WERI-Rb-1 (cell line): ENCODE results near the gene ZFYVE28.

ENCODE experiments used
- DNase-seq: peaks from one replicate; pipeline ENCODE4 v3.0.0-alpha.2; 2020
- H3K27ac ChIP-seq: fragments of 250-450 bp; sonication (Bioruptor Pico); 2 replicates; pipeline ENCODE4 v1.5.1; 2020; ENCODE audit warnings: mild to moderate bottlenecking, moderate library complexity
- H3K27me3 ChIP-seq: fragments of 250-450 bp; sonication (Bioruptor Pico); 2 replicates; pipeline ENCODE4 v1.5.1; 2021; ENCODE audit warnings: mild to moderate bottlenecking, low read depth, moderate library complexity; ENCODE audit not compliant: insufficient read depth, severe bottlenecking
- H3K36me3 ChIP-seq: fragments of 250-450 bp; sonication (Bioruptor Pico); 2 replicates; pipeline ENCODE4 v1.5.1; 2020; ENCODE audit warnings: mild to moderate bottlenecking, moderate library complexity
- H3K4me3 ChIP-seq: 2 replicates; pipeline ENCODE4 v1.5.1; 2011; ENCODE audit warnings: low read depth, mild to moderate bottlenecking, control low read depth, low read length
- H3K9me3 ChIP-seq: fragments of 250-450 bp; sonication (Bioruptor Pico); 2 replicates; pipeline ENCODE4 v1.5.1; 2021; ENCODE audit warnings: mild to moderate bottlenecking, moderate library complexity; ENCODE audit not compliant: severe bottlenecking
- CTCF ChIP-seq: IDR thresholded peaks from 2 replicates; pipeline ENCODE4 v1.5.1; 2011; ENCODE audit warnings: low read depth, mild to moderate bottlenecking, control low read depth, inconsistent platforms, low read length

ZFYVE28 gene

DNA sequence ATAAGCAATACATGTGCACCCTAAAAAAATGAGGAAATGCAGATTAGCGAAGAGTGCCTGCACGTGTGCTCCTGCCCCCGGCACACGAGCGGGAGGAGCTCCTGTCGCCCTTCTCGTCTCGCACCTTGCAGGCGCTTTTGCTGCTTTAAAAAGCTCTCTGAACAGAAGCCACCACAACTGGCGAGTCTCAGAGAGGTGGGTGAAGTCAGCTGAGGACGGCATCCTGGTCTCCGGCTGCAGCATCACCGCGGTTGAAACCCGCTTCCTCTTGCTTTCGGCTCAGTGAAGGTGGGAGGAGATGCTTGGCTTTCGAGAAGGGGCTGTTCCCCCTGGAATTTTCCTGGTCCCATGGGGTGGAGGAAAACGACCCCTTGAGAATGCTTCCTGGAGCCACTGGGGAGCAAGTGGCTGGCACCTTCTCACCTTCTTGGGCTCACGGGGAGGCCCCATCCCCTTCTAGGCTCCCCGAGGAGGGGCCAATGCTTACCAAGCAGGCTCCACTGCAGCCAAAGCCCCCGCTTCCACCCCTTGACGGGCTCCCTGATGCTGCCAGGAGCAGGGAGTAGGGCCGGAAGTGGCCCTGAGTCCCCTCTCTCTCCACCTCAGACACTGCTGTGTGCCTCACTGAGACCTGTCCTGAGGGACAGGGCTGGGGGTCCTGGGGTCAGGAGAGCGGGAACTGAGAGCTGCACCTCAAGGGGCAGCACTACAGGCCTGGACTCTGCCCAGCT lies 127.3 kb downstream of the ZFYVE28 start:
- no peaks in the 10 kb centered on the region for H3K36me3 ChIP-seq
- H3K9me3 ChIP-seq, result peaks cover 3% of the 10 kb centered on the region
- H3K27ac ChIP-seq, result no peak overlapping the region; the same call in 1 of the 2 replicates

GRCh38 chr4:2290488-2290887 lies 128.0 kb downstream of the ZFYVE28 start:
- no peak for TF ChIP-seq CTCF
- Histone ChIP-seq H3K36me3 (no peaks in the 10 kb centered on the region), H3K4me3 (no peak overlapping the region), H3K27me3 (no peaks in the 10 kb centered on the region), H3K9me3 (peaks cover 3% of the 10 kb centered on the region), H3K27ac (no peak overlapping the region)
- peak; percentile 8 for DNase-seq

More for the DNA sequence above, 127.3 kb downstream of the ZFYVE28 start:
- Histone ChIP-seq H3K27me3 (no peaks in the 10 kb centered on the region), H3K4me3 (no peak overlapping the region)
- peak; percentile 6 for DNase-seq
- no peak for TF ChIP-seq CTCF

- no peak overlapping the region for H3K4me3 ChIP-seq
- no peak for TF ChIP-seq CTCF
- H3K27ac ChIP-seq, result no peak overlapping the region
- no peak for DNase-seq
- no peaks in the 10 kb centered on the region for H3K27me3 ChIP-seq
- peaks cover 3% of the 10 kb centered on the region for H3K9me3 ChIP-seq
- H3K36me3 ChIP-seq, result no peaks in the 10 kb centered on the region
Measured at GRCh38 chr4:2289955-2290333, 128.5 kb downstream of the ZFYVE28 start.

DNA sequence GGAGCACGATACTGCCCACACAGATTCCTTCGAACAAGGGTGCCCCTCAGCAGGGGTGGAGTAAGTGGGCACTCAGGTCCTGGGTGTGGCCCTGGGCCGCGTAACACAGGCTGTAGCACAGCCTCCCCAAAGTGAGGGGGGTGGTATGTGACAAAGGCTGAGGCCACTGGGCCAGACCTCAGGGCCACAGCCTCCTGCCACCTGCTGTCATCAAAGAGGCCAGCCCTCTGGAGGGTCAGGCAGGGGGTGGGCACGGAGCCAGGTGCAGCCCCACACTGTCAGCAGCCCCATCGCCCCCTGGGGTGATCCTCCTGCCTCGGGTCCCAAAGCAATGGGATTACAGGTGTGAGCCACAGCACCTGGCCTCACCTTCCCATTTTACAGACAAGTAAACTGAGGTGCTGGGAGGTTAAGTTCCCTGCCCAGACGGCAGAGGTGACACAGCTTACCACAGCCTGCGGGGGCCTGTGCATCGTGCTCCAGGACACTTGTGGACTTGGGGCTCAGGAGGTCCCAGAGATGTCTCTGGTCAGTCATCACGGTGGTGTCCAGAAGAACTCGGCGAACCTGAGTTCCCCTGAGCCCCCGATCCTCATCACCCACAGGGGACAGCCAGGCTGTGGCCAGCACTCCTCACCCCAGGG lies 129.0 kb downstream of the ZFYVE28 start:
- Histone ChIP-seq H3K27ac (no peak overlapping the region), H3K27me3 (no peaks in the 10 kb centered on the region), H3K36me3 (no peaks in the 10 kb centered on the region), H3K9me3 (peaks cover 3% of the 10 kb centered on the region), H3K4me3 (no peak overlapping the region)
- DNase-seq, result peak; percentile 6
- TF ChIP-seq CTCF, result no peak

- Histone ChIP-seq H3K36me3 (no peaks in the 10 kb centered on the region), H3K27ac (no peak overlapping the region), H3K27me3 (no peaks in the 10 kb centered on the region), H3K9me3 (no peaks in the 10 kb centered on the region), H3K4me3 (no peak overlapping the region)
- TF ChIP-seq CTCF, result no peak
- DNase-seq, result peak; percentile 7
Measured at GRCh38 chr4:2288051-2288541, 130.3 kb downstream of the ZFYVE28 start.
